ENCODE measurements around the gene WIPI1.

Gene WIPI1

DNA sequence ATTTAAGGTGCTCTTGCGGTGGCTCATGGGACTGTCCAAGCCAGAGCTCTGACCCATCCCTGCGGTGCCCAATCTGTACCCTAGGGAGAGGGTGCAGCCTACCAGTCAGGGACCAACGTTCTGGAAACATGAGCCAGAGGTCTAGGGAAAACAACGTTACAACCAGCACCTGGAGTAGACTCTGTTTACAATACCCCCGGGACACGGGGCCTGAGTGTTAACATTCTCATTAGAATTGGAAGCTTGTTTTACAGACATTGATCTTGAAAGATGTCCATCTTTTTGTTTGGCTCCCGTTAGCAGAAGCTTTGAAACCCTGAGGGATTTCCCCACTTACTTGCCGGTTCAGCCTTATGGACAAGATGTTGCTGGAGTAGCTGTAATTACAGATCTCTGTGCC, 6.9 kb downstream of the WIPI1 start:
- Histone ChIP-seq H3F3A (ENCODE audit: control insufficient read depth, insufficient read depth) (no peaks in the 10 kb centered on the region), H3K4me2 (ENCODE audit: low read length) (no peak overlapping the region), H3K27ac (ENCODE audit: low read depth, low read length) (no peak overlapping the region), H3K4me1 (ENCODE audit: control insufficient read depth, low read length) (0 out of 2 replicates have a peak, but pooled peaks cover under 1% of the 10 kb centered on the region), H3K9me3 (ENCODE audit: control insufficient read depth, insufficient read depth, low read length) (no peaks in the 10 kb centered on the region), H3K9me2 (replicated peaks; ENCODE audit: control insufficient read depth, low read length) (no peaks in the 10 kb centered on the region), H3K79me2 (ENCODE audit: control insufficient read depth, low read length) (no peaks in the 10 kb centered on the region), H4K20me1 (ENCODE audit: control insufficient read depth, insufficient read depth, low read depth, low read length) (no peaks in the 10 kb centered on the region), H3K36me3 (ENCODE audit: control insufficient read depth, low read length) (no peaks in the 10 kb centered on the region), H3K4me3 (ENCODE audit: low read length) (no peak overlapping the region), H3K27me3 (ENCODE audit: control insufficient read depth, low read length) (no peaks in the 10 kb centered on the region)
- TF ChIP-seq, protein P1, sequence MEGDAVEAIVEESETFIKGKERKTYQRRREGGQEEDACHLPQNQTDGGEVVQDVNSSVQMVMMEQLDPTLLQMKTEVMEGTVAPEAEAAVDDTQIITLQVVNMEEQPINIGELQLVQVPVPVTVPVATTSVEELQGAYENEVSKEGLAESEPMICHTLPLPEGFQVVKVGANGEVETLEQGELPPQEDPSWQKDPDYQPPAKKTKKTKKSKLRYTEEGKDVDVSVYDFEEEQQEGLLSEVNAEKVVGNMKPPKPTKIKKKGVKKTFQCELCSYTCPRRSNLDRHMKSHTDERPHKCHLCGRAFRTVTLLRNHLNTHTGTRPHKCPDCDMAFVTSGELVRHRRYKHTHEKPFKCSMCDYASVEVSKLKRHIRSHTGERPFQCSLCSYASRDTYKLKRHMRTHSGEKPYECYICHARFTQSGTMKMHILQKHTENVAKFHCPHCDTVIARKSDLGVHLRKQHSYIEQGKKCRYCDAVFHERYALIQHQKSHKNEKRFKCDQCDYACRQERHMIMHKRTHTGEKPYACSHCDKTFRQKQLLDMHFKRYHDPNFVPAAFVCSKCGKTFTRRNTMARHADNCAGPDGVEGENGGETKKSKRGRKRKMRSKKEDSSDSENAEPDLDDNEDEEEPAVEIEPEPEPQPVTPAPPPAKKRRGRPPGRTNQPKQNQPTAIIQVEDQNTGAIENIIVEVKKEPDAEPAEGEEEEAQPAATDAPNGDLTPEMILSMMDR (IDR thresholded peaks at IDR 0.05; ENCODE audit: low read depth, low read length, poor library complexity, severe bottlenecking) = no peak
- no peak for TF ChIP-seq EZH2phosphoT487 (IDR thresholded peaks at IDR 0.05; ENCODE audit: borderline replicate concordance, low read length)

DNA sequence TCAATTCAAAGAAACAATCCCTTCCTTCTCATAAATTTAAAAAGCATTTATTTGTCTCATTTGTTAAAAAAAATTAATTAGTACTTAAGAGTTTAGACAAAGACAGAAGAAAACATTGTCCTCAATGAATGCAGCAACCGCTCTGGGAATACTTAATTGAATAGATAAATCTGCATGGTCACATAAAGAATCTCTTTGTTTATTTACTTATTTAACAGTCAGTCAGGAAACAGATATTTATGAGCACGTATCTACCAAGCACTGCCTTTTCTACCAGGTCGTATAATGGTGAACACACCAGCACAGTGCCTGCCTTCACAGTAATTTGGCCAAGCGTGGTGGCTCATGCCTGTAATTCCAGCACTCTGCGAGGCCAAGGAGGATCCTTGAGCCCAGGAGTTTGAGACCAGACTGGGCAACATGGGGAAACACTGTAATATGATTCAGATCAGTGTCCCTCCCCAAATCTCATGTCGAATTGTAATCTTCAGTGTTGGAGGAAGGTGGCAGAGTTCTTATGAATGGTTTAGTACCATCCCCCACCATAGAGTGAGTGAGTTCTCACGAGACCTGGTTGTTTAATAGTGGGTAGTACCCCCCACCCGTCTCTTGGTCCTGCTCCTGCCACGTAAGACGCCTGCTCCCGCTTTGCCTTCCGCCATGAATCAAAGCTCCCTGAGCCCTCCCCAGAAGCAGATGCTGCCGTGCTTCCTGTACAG, 8.1 kb downstream of the WIPI1 start:
- H3K27me3 ChIP-seq (ENCODE audit: control insufficient read depth, low read length) = no peaks in the 10 kb centered on the region
- H3F3A ChIP-seq (ENCODE audit: control insufficient read depth, insufficient read depth) = no peaks in the 10 kb centered on the region
- H3K4me2 ChIP-seq (ENCODE audit: low read length) = no peak overlapping the region
- H4K20me1 ChIP-seq (ENCODE audit: control insufficient read depth, insufficient read depth, low read depth, low read length) = no peaks in the 10 kb centered on the region
- H3K36me3 ChIP-seq (ENCODE audit: control insufficient read depth, low read length) = no peaks in the 10 kb centered on the region
- no peaks in the 10 kb centered on the region for H3K4me1 ChIP-seq (ENCODE audit: control insufficient read depth, low read length)
- H3K9me3 ChIP-seq (ENCODE audit: control insufficient read depth, insufficient read depth, low read length) = no peaks in the 10 kb centered on the region
- TF ChIP-seq, protein P1 (IDR thresholded peaks at IDR 0.05; ENCODE audit: low read depth, low read length, poor library complexity, severe bottlenecking) = no peak
- TF ChIP-seq EZH2phosphoT487 (IDR thresholded peaks at IDR 0.05; ENCODE audit: borderline replicate concordance, low read length) = no peak
- H3K79me2 ChIP-seq (ENCODE audit: control insufficient read depth, low read length) = no peaks in the 10 kb centered on the region
- no peak overlapping the region for H3K4me3 ChIP-seq (ENCODE audit: low read length)
- H3K9me2 ChIP-seq (replicated peaks; ENCODE audit: control insufficient read depth, low read length) = no peaks in the 10 kb centered on the region
- H3K27ac ChIP-seq (ENCODE audit: low read depth, low read length) = no peak overlapping the region

DNA sequence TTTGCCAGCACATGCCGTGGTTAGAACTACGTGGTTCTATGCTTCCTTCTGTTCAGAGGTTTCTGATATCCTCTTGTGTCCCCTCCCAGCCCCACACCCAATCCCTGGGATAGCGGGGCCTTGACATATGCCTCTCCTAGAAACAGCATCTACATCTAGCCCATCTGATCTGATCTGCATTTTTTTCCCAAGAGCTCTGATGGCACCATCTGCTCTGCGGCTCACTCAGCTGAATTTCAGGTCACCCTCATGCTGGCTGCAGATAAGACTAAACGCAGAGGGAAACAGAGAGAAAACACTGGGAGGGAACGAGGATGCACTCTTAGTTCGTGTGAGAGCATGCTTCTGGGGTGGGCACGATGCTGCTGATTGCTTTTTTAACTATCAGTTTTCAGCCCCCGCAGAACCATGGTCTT, 10.7 kb downstream of the WIPI1 start:
- no peak for TF ChIP-seq EZH2phosphoT487 (IDR thresholded peaks at IDR 0.05; ENCODE audit: borderline replicate concordance, low read length)
- TF ChIP-seq, protein P1 (IDR thresholded peaks at IDR 0.05; ENCODE audit: low read depth, low read length, poor library complexity, severe bottlenecking) = no peak
- H3K9me3 ChIP-seq (ENCODE audit: control insufficient read depth, insufficient read depth, low read length) = no peaks in the 10 kb centered on the region
- H3K79me2 ChIP-seq (ENCODE audit: control insufficient read depth, low read length) = no peaks in the 10 kb centered on the region
- no peaks in the 10 kb centered on the region for H3K9me2 ChIP-seq (replicated peaks; ENCODE audit: control insufficient read depth, low read length)
- no peaks in the 10 kb centered on the region for H4K20me1 ChIP-seq (ENCODE audit: control insufficient read depth, insufficient read depth, low read depth, low read length)
- H3K4me1 ChIP-seq (ENCODE audit: control insufficient read depth, low read length) = peaks cover 4% of the 10 kb centered on the region
- no peaks in the 10 kb centered on the region for H3F3A ChIP-seq (ENCODE audit: control insufficient read depth, insufficient read depth)
- H3K27ac ChIP-seq (ENCODE audit: low read depth, low read length) = no peak overlapping the region
- no peak overlapping the region for H3K4me3 ChIP-seq (ENCODE audit: low read length)
- H3K4me2 ChIP-seq (ENCODE audit: low read length) = no peak overlapping the region
- no peaks in the 10 kb centered on the region for H3K36me3 ChIP-seq (ENCODE audit: control insufficient read depth, low read length)
- no peaks in the 10 kb centered on the region for H3K27me3 ChIP-seq (ENCODE audit: control insufficient read depth, low read length)

Data from DOHH2 (cell line).